Endothelial cell of umbilical vein (primary cell): Measurements from ENCODE around the gene HSD3B1. TPM values are rescaled to one million over a fixed set of nuclear protein-coding genes. Genes with fewer than 3 reads are reported as not detected.

Experiments
- BruUV-seq: library from RNA; stranded (reverse); fragments of 400-500 nt; replicated peaks from 2 replicates; lab custom pipeline; 2021; lab: Mats Ljungman, UMichigan
- CTCF ChIA-PET: fragments of 300-600, 350-600 bp; sonication (Branson Sonifier 250); formaldehyde crosslinking; loops from one replicate; lab custom pipeline; 2021; ENCODE audit warnings: antibody characterized with exemption, inconsistent platforms; lab: Charles Lee
- POLR2A ChIA-PET: fragments of 300-600, 350-600 bp; sonication (Branson Sonifier 250); formaldehyde crosslinking; loops from one replicate; lab custom pipeline; 2021; ENCODE audit warnings: antibody characterized with exemption, inconsistent platforms; lab: Charles Lee
- DNase-seq: peaks from one replicate; pipeline ENCODE4 v3.0.0-alpha.2; 2011; ENCODE audit warnings: low read depth, low spot score
- FAIRE-seq: peaks from 2 replicates; lab custom pipeline; 2011; peaks lifted over from hg19 to GRCh38; lab: Jason Lieb, UNC
- H2AFZ ChIP-seq: 2 replicates; pipeline ENCODE4 v1.6.0; 2012; ENCODE audit warnings: low read depth, low read length, control low read depth, inconsistent platforms
- H3K27ac ChIP-seq: 2 replicates; pipeline ENCODE4 v1.5.1; 2011; ENCODE audit warnings: low read depth, mild to moderate bottlenecking, control low read depth, low read length, moderate library complexity; ENCODE audit not compliant: insufficient read depth
- H3K27me3 ChIP-seq, 2 experiments: 2 replicates each; pipeline versions ENCODE4 v1.6.0 to v1.6.1; 2011; ENCODE audit warnings: low read length in 2 of 2, mixed read lengths in 1 of 2; ENCODE audit not compliant: control insufficient read depth in 2 of 2, insufficient read depth in 2 of 2
- H3K36me3 ChIP-seq, 2 experiments: 2 replicates in 1 of 2; 3 replicates in 1 of 2; pipeline ENCODE4 v1.5.1; 2011; ENCODE audit warnings: low read length in 2 of 2, mild to moderate bottlenecking in 1 of 2, moderate library complexity in 1 of 2; ENCODE audit not compliant: control insufficient read depth in 2 of 2, insufficient read depth in 2 of 2; ENCODE audit errors: extremely low read depth in 1 of 2
- H3K4me1 ChIP-seq: 3 replicates; pipeline ENCODE4 v1.5.1; 2011; ENCODE audit warnings: mild to moderate bottlenecking, low read length; ENCODE audit not compliant: control insufficient read depth, insufficient read depth; ENCODE audit errors: extremely low read depth
- H3K4me2 ChIP-seq: 2 replicates; pipeline ENCODE4 v1.6.1; 2011; ENCODE audit warnings: low read length, control low read depth, mixed read lengths; ENCODE audit not compliant: insufficient read depth
- H3K4me3 ChIP-seq, 3 experiments: fragments of 200-600 bp in 1 of 3; sonication (generic), shearing (Covaris generic) in 1 of 3; replicated peaks in 1 of 3; 2 replicates each; pipeline ENCODE4 v1.5.1; 2011 to 2016; ENCODE audit warnings: control low read depth in 3 of 3, low read length in 3 of 3, mild to moderate bottlenecking in 2 of 3, inconsistent platforms in 1 of 3, low read depth in 1 of 3, moderate library complexity in 1 of 3; ENCODE audit not compliant: insufficient read depth in 1 of 3
- H3K79me2 ChIP-seq: 2 replicates; pipeline ENCODE4 v1.6.0; 2012; ENCODE audit warnings: low read length, inconsistent platforms; ENCODE audit not compliant: control insufficient read depth, insufficient read depth
- H3K9ac ChIP-seq: replicated peaks from 2 replicates; pipeline ENCODE3; 2011; ENCODE audit warnings: low read length, control low read depth; ENCODE audit not compliant: insufficient read depth; ENCODE audit errors: extremely low read depth
- H3K9me1 ChIP-seq: replicated peaks from 3 replicates; pipeline ENCODE4 v1.6.0; 2011; ENCODE audit warnings: mild to moderate bottlenecking, low read length; ENCODE audit not compliant: control insufficient read depth, insufficient read depth; ENCODE audit errors: extremely low read depth
- H3K9me3 ChIP-seq: replicated peaks from 2 replicates; pipeline ENCODE4 v1.5.1; 2012; ENCODE audit warnings: low read length, inconsistent platforms; ENCODE audit not compliant: control insufficient read depth, insufficient read depth
- H4K20me1 ChIP-seq: replicated peaks from 2 replicates; pipeline ENCODE3; 2011; ENCODE audit warnings: mild to moderate bottlenecking, low read length; ENCODE audit not compliant: control insufficient read depth, insufficient read depth; ENCODE audit errors: extremely low read depth
- EZH2 ChIP-seq: IDR thresholded peaks from 2 replicates; pipeline ENCODE4 v1.6.1; 2012; ENCODE audit warnings: borderline replicate concordance, low read depth, mild to moderate bottlenecking, moderate library complexity, low read length, inconsistent platforms; ENCODE audit not compliant: severe bottlenecking
- FOS ChIP-seq: IDR thresholded peaks from 2 replicates; pipeline ENCODE4 v1.6.1; 2011; ENCODE audit warnings: mild to moderate bottlenecking, low read length, moderate library complexity, borderline replicate concordance; ENCODE audit not compliant: insufficient read depth
- GATA2 ChIP-seq: IDR thresholded peaks from 2 replicates; pipeline ENCODE4 v1.7.0; 2011; ENCODE audit warnings: low read depth, mild to moderate bottlenecking, moderate library complexity, mixed read lengths, low read length; ENCODE audit not compliant: insufficient read length, insufficient read depth
- JUN ChIP-seq: IDR thresholded peaks from 2 replicates; pipeline ENCODE4 v1.6.1; 2011; ENCODE audit warnings: borderline replicate concordance, low read depth; ENCODE audit not compliant: insufficient read length, insufficient read depth
- MYC ChIP-seq: IDR thresholded peaks from one replicate; pipeline ENCODE4 v1.6.1; 2011; ENCODE audit warnings: mild to moderate bottlenecking, low read depth, low read length
- POLR2A ChIP-seq: IDR thresholded peaks from 2 replicates; pipeline ENCODE4 v1.6.1; 2012; ENCODE audit warnings: low read depth, mild to moderate bottlenecking, control low read depth, low read length
- POLR2AphosphoS5 ChIP-seq: IDR thresholded peaks from 2 replicates; pipeline ENCODE4 v1.6.1; 2012; ENCODE audit warnings: low read depth, mild to moderate bottlenecking, control low read depth, low read length, moderate library complexity; ENCODE audit not compliant: insufficient read depth
- dilution Hi-C: fragments of 300-500 bp; cut with MboI; formaldehyde crosslinking; loops from one replicate; pipeline ENCODE4 v1.15.0; 2019; ENCODE audit warnings: low sequenced_read_pairs; ENCODE audit not compliant: extremely low pct_ligation_motif_present
- intact Hi-C: fragments of 100-400 bp; cut with micrococcal nuclease; formaldehyde crosslinking; loops from one replicate; pipeline ENCODE4 v1.10.0; 2022
- polyA plus RNA-seq, 4 experiments: library from polyadenylated mRNA; depleted of rRNA in 3 of 4; stranded (reverse) in 3 of 4; unstranded in 1 of 4; fragments of >200 nt; gene quantifications; 2 replicates each; pipeline versions ENCODE4 v1.2.1 to v1.2.3, GENCODE V29; 2011 to 2012; ENCODE audit warnings: missing spikeins in 1 of 4
- total RNA-seq: library from RNA; stranded (reverse); gene quantifications from 2 replicates; pipeline ENCODE4 v1.2.3, GENCODE V29; 2021
- TF ChIP-seq, protein P1 (sequence below): IDR thresholded peaks from 2 replicates; pipeline ENCODE4 v1.6.1; 2011; ENCODE audit not compliant: insufficient read depth, insufficient read length
- TF ChIP-seq, protein P2 (sequence below), 2 donors: IDR thresholded peaks; 1 replicate in 1 of 2; 2 replicates in 1 of 2; pipeline ENCODE4 v1.5.1; 2011; ENCODE audit warnings: low read length in 2 of 2, mild to moderate bottlenecking in 2 of 2, moderate library complexity in 2 of 2, control low read depth in 1 of 2, inconsistent platforms in 1 of 2, low read depth in 1 of 2; ENCODE audit not compliant: insufficient read depth in 1 of 2; ENCODE audit errors: extremely low read depth in 1 of 2

HSD3B1 gene
- total and polyA plus RNA-seq, 2 donors (not counting 3 experiments of a cell fraction or from before 2014, with no cell fraction given), result not detected

DNA sequence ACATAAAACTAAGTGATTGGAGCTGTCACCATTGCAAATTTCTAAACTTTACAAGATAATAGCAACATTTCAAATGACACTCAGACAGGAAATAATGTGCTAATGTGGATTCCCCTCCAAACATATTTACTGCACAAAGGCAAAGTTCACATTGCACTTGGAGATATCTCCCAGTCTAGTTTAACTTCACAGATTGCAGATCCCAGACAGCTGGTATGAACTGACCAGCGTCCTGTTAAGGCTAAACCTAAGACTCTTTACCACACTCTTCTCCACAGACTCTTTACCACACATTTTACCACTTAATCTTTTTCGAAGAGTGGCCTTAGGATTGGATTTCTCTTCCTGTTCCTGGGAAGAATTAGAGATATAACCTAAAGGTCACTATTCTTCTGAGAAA is 40.6 kb upstream of the HSD3B1 start:
- ChIA-PET CTCF (interaction anchor here (1.6 kb wide), 1 partner anchor 9 kb away, joined by 4 read pairs; no protein-coding TSS in a partner anchor), POLR2A (no interaction called here)
- no peaks in the 10 kb centered on the region for H3K9me1 ChIP-seq
- no peak overlapping the region for H3K9ac ChIP-seq
- no peak for FAIRE-seq
- H3K4me2 ChIP-seq, result no peak overlapping the region
- H4K20me1 ChIP-seq, result no peaks in the 10 kb centered on the region
- intact Hi-C loops, result no loop called here
- dilution Hi-C loops, result no loop called here
- H3K9me3 ChIP-seq, result no peaks in the 10 kb centered on the region
- no peaks in the 10 kb centered on the region for H3K27me3 ChIP-seq
- TF ChIP-seq POLR2AphosphoS5, result no peak
- TF ChIP-seq, protein P1, sequence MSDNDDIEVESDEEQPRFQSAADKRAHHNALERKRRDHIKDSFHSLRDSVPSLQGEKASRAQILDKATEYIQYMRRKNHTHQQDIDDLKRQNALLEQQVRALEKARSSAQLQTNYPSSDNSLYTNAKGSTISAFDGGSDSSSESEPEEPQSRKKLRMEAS, result no peak
- TF ChIP-seq POLR2A, result no peak
- no peak for TF ChIP-seq EZH2
- TF ChIP-seq MYC, result no peak
- TF ChIP-seq FOS, result no peak
- no peak for TF ChIP-seq JUN
- TF ChIP-seq GATA2, result no peak
- TF ChIP-seq, protein P2, sequence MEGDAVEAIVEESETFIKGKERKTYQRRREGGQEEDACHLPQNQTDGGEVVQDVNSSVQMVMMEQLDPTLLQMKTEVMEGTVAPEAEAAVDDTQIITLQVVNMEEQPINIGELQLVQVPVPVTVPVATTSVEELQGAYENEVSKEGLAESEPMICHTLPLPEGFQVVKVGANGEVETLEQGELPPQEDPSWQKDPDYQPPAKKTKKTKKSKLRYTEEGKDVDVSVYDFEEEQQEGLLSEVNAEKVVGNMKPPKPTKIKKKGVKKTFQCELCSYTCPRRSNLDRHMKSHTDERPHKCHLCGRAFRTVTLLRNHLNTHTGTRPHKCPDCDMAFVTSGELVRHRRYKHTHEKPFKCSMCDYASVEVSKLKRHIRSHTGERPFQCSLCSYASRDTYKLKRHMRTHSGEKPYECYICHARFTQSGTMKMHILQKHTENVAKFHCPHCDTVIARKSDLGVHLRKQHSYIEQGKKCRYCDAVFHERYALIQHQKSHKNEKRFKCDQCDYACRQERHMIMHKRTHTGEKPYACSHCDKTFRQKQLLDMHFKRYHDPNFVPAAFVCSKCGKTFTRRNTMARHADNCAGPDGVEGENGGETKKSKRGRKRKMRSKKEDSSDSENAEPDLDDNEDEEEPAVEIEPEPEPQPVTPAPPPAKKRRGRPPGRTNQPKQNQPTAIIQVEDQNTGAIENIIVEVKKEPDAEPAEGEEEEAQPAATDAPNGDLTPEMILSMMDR (IDR thresholded peaks at IDR 0.05; ENCODE audit: extremely low read depth in 1 of 2, insufficient read depth in 1 of 2, low read depth in 1 of 2, low read length in 2 of 2), result no peak
- no peak for DNase-seq
- no peaks in the 10 kb centered on the region for H3K36me3 ChIP-seq
- no peak overlapping the region for H2AFZ ChIP-seq
- H3K27ac ChIP-seq, result no peak overlapping the region
- no peak overlapping the region for H3K4me3 ChIP-seq
- no peaks in the 10 kb centered on the region for H3K4me1 ChIP-seq
- no TSS peak for BruUV-seq
- no peaks in the 10 kb centered on the region for H3K79me2 ChIP-seq
